Left lung (tissue), 10 donors: ENCODE measurements around the gene PRKCE. TPM values are rescaled to one million over a fixed set of nuclear protein-coding genes. Genes with fewer than 3 reads are reported as not detected.
A peak's percentile ranks its signal among the peaks of the same experiment; 100 is the strongest.

ENCODE experiments used
- ATAC-seq: fragments of 200-7000 bp; cut with Tn5 transposase; one replicate; pipeline ENCODE4 v1.9.1; 2020; ENCODE audit warnings: moderate library complexity
- DNase-seq, 4 donors: peaks; one replicate each; pipeline ENCODE4 v3.0.0-alpha.2; 2013 to 2020
- H3K27ac ChIP-seq, 2 donors: fragments of 200-600 bp; sonication (generic) in 1 of 2; one replicate each; pipeline versions ENCODE4 v1.5.0 to v1.8.0; 2020 to 2021
- H3K27me3 ChIP-seq, 2 donors: fragments of 200-600 bp; sonication (generic) in 1 of 2; one replicate each; pipeline versions ENCODE4 v1.5.0 to v1.8.0; 2020 to 2021
- H3K36me3 ChIP-seq, 2 donors: fragments of 200-600 bp; sonication (generic) in 1 of 2; one replicate each; pipeline versions ENCODE4 v1.5.0 to v1.8.0; 2020 to 2021
- H3K4me1 ChIP-seq, 2 donors: fragments of 200-600 bp; one replicate each; pipeline ENCODE4 v1.8.0; 2021
- H3K4me3 ChIP-seq, 2 donors: fragments of 200-600 bp; sonication (generic) in 1 of 2; one replicate each; pipeline versions ENCODE4 v1.5.0 to v1.8.0; 2020 to 2021; ENCODE audit warnings: mild to moderate bottlenecking in 1 of 2
- H3K9me3 ChIP-seq, 2 donors: fragments of 200-600 bp; sonication (generic) in 1 of 2; one replicate each; pipeline versions ENCODE4 v1.5.0 to v1.8.0; 2020 to 2021
- intact Hi-C, 2 donors: fragments of 100-400 bp; cut with DNase I; formaldehyde crosslinking; loops; one replicate each; pipeline versions ENCODE4 v1.11.2 to v1.14.2; 2022
- polyA plus RNA-seq, 6 donors: library from polyadenylated mRNA; unstranded; fragments of 120-200 nt; gene quantifications; one replicate each; pipeline ENCODE4 v1.2.1, GENCODE V29; 2013; ENCODE audit not compliant: insufficient read length in 6 of 6
- total RNA-seq, 2 donors: library from RNA; stranded (reverse); fragmentation: NEBNext Ultra II Directional; extraction: Animal tissue kit (Norgen Biotek cat#: 25700); gene quantifications; one replicate each; pipeline ENCODE4 v1.2.1, GENCODE V29; 2021
- TF ChIP-seq, protein P1 (sequence below), 2 donors: fragments of 200-600 bp; sonication (generic) in 1 of 2; IDR thresholded peaks; one replicate each; pipeline versions ENCODE4 v1.5.0 to v1.8.0; 2021; ENCODE audit warnings: antibody characterized with exemption in 2 of 2
- donor health status: DM: no; HTN: yes; CAD: no.
- donor health status: DM: no; HTN: no; CAD: no.

The PRKCE gene
- total and polyA plus RNA-seq, 8 donors: 12.0 to 56.9 (median 14.7) TPM

DNA sequence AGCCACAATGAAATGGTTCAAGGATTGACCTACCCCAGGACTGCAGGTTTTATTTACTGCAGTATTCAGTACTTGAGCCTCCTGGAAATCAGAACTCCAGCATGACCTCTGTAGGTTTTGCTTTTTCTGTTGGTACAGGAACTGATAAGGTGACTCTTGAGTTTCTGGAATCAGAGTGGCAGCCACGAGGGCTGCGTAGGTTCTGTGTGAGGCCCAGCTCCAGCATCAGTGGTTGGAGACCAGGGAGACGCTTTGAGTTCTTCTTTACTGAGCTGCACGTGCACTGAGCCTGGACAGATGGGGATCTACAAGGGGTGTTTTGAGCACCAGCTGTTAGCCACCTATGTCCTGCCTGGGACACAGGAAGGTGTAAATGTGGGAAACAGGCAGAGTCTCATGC is 423.0 kb downstream of the PRKCE start:
- ATAC-seq (no peak), DNase-seq (no peak)
- TF ChIP-seq, protein P1, sequence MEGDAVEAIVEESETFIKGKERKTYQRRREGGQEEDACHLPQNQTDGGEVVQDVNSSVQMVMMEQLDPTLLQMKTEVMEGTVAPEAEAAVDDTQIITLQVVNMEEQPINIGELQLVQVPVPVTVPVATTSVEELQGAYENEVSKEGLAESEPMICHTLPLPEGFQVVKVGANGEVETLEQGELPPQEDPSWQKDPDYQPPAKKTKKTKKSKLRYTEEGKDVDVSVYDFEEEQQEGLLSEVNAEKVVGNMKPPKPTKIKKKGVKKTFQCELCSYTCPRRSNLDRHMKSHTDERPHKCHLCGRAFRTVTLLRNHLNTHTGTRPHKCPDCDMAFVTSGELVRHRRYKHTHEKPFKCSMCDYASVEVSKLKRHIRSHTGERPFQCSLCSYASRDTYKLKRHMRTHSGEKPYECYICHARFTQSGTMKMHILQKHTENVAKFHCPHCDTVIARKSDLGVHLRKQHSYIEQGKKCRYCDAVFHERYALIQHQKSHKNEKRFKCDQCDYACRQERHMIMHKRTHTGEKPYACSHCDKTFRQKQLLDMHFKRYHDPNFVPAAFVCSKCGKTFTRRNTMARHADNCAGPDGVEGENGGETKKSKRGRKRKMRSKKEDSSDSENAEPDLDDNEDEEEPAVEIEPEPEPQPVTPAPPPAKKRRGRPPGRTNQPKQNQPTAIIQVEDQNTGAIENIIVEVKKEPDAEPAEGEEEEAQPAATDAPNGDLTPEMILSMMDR (IDR thresholded peaks at IDR 0.05): no peak

DNA sequence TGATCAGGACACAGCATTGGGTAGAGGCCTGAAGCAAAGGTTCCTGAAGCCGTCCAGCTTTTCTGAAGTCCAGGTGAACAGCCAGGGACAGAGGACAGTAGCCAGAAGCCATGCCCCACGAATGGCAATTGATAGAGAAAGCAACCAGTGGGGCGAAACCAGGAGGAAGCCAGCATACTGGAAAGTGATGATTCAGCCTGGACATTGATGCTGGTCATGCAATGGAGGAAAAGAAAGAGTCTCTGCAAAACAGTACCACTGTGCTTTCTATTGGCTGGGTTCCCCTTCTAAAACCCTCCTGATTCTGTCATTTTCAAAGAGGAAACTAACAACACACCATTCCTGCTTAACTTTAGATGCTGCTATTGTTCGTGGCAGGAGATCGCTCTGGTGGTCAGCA is 424.4 kb downstream of the PRKCE start:
- no peak for ATAC-seq
- Histone ChIP-seq H3K9me3 (no peaks in the 10 kb centered on the region), H3K27ac (peak overlapping the region; percentile 44 to 63), H3K4me1 (peaks cover 12 to 14% of the 10 kb centered on the region in 2 donors), H3K27me3 (no peaks in the 10 kb centered on the region), H3K4me3 (peak overlapping the region in 1 of 2 donors; percentile 24), H3K36me3 (no peaks in the 10 kb centered on the region)
- TF ChIP-seq, protein P1 (IDR thresholded peaks at IDR 0.05): no peak
- intact Hi-C loops: no loop called here
- no peak for DNase-seq

More for the DNA sequence above, 423.0 kb downstream of the PRKCE start:
- Histone ChIP-seq H3K4me3 (peak overlapping the region; percentile 1 to 24), H3K36me3 (no peaks in the 10 kb centered on the region), H3K27me3 (no peaks in the 10 kb centered on the region), H3K4me1 (peaks cover 6 to 14% of the 10 kb centered on the region in 2 donors), H3K27ac (peak overlapping the region; percentile 54 to 63), H3K9me3 (no peaks in the 10 kb centered on the region)
- intact Hi-C loops: no loop called here

DNA sequence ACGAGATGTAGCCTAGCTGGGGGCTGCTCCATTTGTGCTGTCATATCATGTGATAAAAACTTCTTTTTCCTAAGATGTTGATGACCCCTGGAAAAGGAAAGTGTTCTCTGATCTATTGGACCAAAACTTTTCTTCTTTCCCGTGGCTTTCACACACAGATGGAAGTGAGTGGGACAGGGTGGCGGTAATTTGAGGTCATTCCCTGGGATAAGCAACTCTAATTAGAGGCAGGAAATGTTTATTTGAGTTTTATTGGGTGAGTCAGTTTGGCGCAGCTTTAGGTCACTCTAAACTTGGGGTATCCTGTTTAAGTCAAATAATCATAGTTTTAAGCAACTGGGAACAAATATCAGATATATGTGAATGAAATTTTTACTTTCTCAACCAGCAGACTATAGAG is 424.8 kb downstream of the PRKCE start:
- DNase-seq (no peak), ATAC-seq (no peak)
- Histone ChIP-seq H3K4me3 (peak overlapping the region in 1 of 2 donors; percentile 24), H3K9me3 (no peaks in the 10 kb centered on the region), H3K4me1 (peaks cover 14 to 15% of the 10 kb centered on the region in 2 donors), H3K27me3 (no peaks in the 10 kb centered on the region), H3K27ac (peak overlapping the region; percentile 44 to 63), H3K36me3 (no peaks in the 10 kb centered on the region)
- TF ChIP-seq, protein P1 (IDR thresholded peaks at IDR 0.05): no peak
- intact Hi-C loops: no loop called here

DNA sequence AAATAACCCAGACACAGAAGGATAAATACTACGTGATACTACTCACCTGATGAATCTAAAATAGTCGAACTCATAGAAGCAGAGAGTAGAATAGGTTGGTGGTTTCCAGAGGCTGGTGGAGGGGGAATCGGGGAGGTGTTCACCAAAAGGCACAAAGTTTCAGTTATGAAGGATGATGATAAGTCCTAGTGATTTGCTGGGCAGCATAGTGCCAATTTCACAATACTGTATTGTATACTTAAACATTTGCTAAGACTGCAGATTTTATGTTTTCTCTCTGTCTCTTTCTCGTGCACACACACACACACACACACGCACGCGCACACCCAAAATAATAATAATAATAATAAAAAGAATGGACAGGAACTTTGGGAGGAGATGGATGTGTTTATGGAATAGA is 425.4 kb downstream of the PRKCE start:
- no peaks in the 10 kb centered on the region for H3K27me3 ChIP-seq
- intact Hi-C loops: no loop called here
- peaks cover 14 to 21% of the 10 kb centered on the region in 2 donors for H3K4me1 ChIP-seq
- ATAC-seq: no peak
- no peak for DNase-seq
- H3K27ac ChIP-seq: peak overlapping the region; percentile 16 to 63
- H3K4me3 ChIP-seq: peak overlapping the region in 1 of 2 donors; percentile 24
- no peaks in the 10 kb centered on the region for H3K9me3 ChIP-seq
- TF ChIP-seq, protein P1 (IDR thresholded peaks at IDR 0.05): no peak
- H3K36me3 ChIP-seq: no peaks in the 10 kb centered on the region

DNA sequence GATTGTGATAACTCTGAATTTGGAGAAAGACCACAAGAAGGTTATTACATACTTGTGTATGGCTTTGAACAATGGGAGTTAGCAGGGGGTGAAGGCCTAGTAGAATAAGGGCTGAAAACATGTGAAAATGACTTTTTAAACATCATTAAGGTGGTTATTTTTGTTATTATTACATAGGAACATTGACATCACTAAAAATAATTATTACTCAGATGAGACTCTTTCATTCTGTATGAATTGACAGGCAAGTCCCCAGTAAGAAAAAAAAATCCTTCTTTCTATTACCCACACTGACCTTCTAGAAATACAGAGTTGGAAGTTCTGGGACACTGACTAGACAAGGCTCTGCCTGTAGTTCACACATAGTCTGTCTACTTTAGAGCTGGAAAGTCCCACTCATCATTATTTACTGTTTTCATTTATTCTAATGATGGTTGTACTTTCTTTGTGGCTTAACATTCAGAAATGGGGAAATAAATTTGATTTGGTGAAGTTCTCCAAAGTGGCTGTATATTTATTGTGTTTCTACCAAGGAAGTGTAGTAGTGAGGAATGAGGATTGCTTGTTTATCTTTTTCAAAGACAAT is 426.1 kb downstream of the PRKCE start:
- TF ChIP-seq, protein P1 (IDR thresholded peaks at IDR 0.05): no peak

More for the DNA sequence above, 426.1 kb downstream of the PRKCE start:
- H3K27me3 ChIP-seq: no peaks in the 10 kb centered on the region
- no peak for DNase-seq
- intact Hi-C loops: no loop called here
- H3K9me3 ChIP-seq: no peaks in the 10 kb centered on the region
- no peaks in the 10 kb centered on the region for H3K36me3 ChIP-seq
- H3K4me1 ChIP-seq: peaks cover 17 to 28% of the 10 kb centered on the region in 2 donors
- H3K27ac ChIP-seq: peak overlapping the region; percentile 16 to 41
- no peak for ATAC-seq
- H3K4me3 ChIP-seq: no peak overlapping the region
